ELF-1 (cell line): ENCODE measurements around the gene CA10.

Experiments
- DNase-seq: peaks from one replicate; pipeline ENCODE4 v3.0.0-alpha.2; 2016; ENCODE audit warnings: low read depth, low spot score

Gene CA10

GRCh38 chr17:51684214-51684613 is 474.3 kb downstream of the CA10 start:
- DNase-seq: no peak

GRCh38 chr17:51683291-51683690 is 475.2 kb downstream of the CA10 start:
- no peak for DNase-seq

- no peak for DNase-seq
Observed at GRCh38 chr17:51682115-51682514, 476.4 kb downstream of the CA10 start.

- no peak for DNase-seq
Observed at GRCh38 chr17:51677875-51678274, 480.6 kb downstream of the CA10 start.

- no peak for DNase-seq
Observed at GRCh38 chr17:51676691-51677487, 481.6 kb downstream of the CA10 start.

- DNase-seq: no peak
Observed at GRCh38 chr17:51674579-51675255, 483.8 kb downstream of the CA10 start.

GRCh38 chr17:51673070-51673469 is 485.4 kb downstream of the CA10 start:
- peak; percentile 5 for DNase-seq

GRCh38 chr17:51672065-51672464 is 486.4 kb downstream of the CA10 start:
- DNase-seq: no peak

- no peak for DNase-seq
Observed at GRCh38 chr17:51670899-51671298, 487.6 kb downstream of the CA10 start.

GRCh38 chr17:51668963-51669246 is 489.6 kb downstream of the CA10 start:
- DNase-seq: no peak

- no peak for DNase-seq
Observed at GRCh38 chr17:51668155-51668962, 490.2 kb downstream of the CA10 start.

GRCh38 chr17:51667706-51668083 is 490.8 kb downstream of the CA10 start:
- DNase-seq: no peak

GRCh38 chr17:51666971-51667705 is 491.4 kb downstream of the CA10 start:
- no peak for DNase-seq

GRCh38 chr17:51662204-51663056 is 496.1 kb downstream of the CA10 start:
- DNase-seq: no peak

- DNase-seq: no peak
Observed at GRCh38 chr17:51661403-51661802, 497.1 kb downstream of the CA10 start.

- no peak for DNase-seq
Observed at GRCh38 chr17:51660266-51660665, 498.2 kb downstream of the CA10 start.

- DNase-seq: no peak
Observed at GRCh38 chr17:51657224-51657623, 501.3 kb downstream of the CA10 start.

GRCh38 chr17:51653878-51654277 is 504.6 kb downstream of the CA10 start:
- peak; percentile 32 for DNase-seq

GRCh38 chr17:51652529-51652928 is 506.0 kb downstream of the CA10 start:
- no peak for DNase-seq

GRCh38 chr17:51651513-51652298 is 506.8 kb downstream of the CA10 start:
- no peak for DNase-seq
